OCI-LY3 (cell line): Measurements from ENCODE around the gene NIP7.

Experiments
- EZH2phosphoT487 ChIP-seq: fragments of 200-600 bp; shearing (Covaris generic); IDR thresholded peaks from 2 replicates; pipeline ENCODE4 v1.6.1; 2018; ENCODE audit warnings: antibody characterized with exemption, mixed run types, low read depth
- TF ChIP-seq, protein P1 (sequence below): fragments of 200-600, 300-600 bp; sonication (generic); IDR thresholded peaks from 2 replicates; pipeline ENCODE4 v1.5.1; 2014; ENCODE audit warnings: antibody characterized with exemption, low read length, low read depth

DNA sequence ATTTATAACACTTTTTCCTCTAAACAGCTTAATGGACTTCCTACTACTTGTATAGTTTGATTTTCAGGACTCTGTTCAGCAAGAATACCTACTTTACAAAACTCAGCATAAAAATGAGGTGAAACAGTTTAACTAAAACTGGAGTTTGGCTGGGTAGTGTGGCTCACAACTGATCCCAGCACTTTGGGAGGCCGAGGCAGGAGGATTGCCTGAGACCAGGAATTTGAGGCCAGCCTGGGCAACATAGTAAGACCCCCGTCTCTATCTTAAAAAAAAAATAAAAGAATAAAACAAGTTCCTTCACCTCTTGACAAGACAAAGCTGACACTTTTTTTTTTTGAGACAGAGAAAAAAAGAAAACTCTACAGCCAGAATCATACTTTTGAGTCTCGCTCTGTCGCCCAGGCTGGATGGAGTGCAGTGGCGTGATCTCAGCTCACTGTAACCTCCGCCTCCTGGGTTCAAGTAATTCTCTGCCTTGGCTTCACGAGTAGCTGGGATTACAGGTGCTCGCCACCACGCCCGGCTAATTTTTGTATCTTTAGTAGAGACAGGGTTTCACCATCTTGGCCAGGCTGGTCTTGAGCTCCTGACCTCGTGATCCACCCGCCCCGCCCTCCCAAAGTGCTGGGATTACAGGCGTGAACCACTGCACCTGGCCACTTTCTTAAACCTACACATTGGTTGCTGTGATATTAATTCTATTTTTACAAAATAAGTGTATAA is 11.8 kb upstream of the NIP7 start:
- TF ChIP-seq, protein P1, sequence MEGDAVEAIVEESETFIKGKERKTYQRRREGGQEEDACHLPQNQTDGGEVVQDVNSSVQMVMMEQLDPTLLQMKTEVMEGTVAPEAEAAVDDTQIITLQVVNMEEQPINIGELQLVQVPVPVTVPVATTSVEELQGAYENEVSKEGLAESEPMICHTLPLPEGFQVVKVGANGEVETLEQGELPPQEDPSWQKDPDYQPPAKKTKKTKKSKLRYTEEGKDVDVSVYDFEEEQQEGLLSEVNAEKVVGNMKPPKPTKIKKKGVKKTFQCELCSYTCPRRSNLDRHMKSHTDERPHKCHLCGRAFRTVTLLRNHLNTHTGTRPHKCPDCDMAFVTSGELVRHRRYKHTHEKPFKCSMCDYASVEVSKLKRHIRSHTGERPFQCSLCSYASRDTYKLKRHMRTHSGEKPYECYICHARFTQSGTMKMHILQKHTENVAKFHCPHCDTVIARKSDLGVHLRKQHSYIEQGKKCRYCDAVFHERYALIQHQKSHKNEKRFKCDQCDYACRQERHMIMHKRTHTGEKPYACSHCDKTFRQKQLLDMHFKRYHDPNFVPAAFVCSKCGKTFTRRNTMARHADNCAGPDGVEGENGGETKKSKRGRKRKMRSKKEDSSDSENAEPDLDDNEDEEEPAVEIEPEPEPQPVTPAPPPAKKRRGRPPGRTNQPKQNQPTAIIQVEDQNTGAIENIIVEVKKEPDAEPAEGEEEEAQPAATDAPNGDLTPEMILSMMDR: no peak
- no peak for TF ChIP-seq EZH2phosphoT487
